ENCODE measurements around the gene LRRC7.

DNA sequence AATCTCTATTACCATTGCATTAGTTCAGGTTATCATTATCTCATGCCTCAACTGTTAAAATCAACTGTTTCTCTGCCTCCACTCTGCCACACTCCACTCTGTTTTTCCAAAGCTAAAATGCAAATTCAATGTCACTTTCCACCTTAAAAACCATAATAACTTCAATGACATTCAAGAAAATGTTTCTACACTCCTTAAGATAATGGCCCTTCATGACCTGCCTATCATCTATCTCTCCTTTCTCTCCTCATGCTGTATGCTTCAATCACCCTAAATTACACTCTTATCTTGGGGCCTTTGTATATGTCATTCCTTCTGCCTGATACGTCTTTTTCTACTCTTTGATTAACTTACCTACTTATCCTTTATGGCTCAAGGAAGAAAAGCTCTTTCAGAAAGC lies 296.0 kb downstream of the LRRC7 start:
- TF ChIP-seq, protein P1, sequence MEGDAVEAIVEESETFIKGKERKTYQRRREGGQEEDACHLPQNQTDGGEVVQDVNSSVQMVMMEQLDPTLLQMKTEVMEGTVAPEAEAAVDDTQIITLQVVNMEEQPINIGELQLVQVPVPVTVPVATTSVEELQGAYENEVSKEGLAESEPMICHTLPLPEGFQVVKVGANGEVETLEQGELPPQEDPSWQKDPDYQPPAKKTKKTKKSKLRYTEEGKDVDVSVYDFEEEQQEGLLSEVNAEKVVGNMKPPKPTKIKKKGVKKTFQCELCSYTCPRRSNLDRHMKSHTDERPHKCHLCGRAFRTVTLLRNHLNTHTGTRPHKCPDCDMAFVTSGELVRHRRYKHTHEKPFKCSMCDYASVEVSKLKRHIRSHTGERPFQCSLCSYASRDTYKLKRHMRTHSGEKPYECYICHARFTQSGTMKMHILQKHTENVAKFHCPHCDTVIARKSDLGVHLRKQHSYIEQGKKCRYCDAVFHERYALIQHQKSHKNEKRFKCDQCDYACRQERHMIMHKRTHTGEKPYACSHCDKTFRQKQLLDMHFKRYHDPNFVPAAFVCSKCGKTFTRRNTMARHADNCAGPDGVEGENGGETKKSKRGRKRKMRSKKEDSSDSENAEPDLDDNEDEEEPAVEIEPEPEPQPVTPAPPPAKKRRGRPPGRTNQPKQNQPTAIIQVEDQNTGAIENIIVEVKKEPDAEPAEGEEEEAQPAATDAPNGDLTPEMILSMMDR (IDR thresholded peaks at IDR 0.05 in 4 of 5, conservative IDR thresholded peaks at IDR 0.05 in 1 of 5): no peak
- TF ChIP-seq POLR2A (IDR thresholded peaks at IDR 0.05): no peak

Data from gastrocnemius medialis (tissue), 4 donors.